H1 (cell line): ENCODE data around the gene PBXIP1. TPM values are rescaled to one million over a fixed set of nuclear protein-coding genes. Genes with fewer than 3 reads are reported as not detected.

Experiments used
- ASH2L ChIP-seq: fragments of 200-600, 300-600 bp; sonication (generic); IDR thresholded peaks from one replicate; pipeline ENCODE4 v1.7.1; 2017; ENCODE audit warnings: low read length
- BRCA1 ChIP-seq: IDR thresholded peaks from 2 replicates; pipeline ENCODE4 v1.6.1; 2012; ENCODE audit warnings: low read depth, low read length, improper control_type of control experiment
- CHD1 ChIP-seq: IDR thresholded peaks from 2 replicates; pipeline ENCODE4 v1.6.1; 2012; ENCODE audit warnings: low read depth, low read length, improper control_type of control experiment
- EGR1 ChIP-seq: IDR thresholded peaks from 2 replicates; pipeline ENCODE4 v1.6.1; 2011; ENCODE audit warnings: low read depth, low read length, borderline replicate concordance
- HDAC6 ChIP-seq: IDR thresholded peaks from one replicate; pipeline ENCODE4 v1.7.1; 2012; ENCODE audit warnings: low read depth, mild to moderate bottlenecking, inconsistent platforms, low read length, moderate library complexity
- JUND ChIP-seq: IDR thresholded peaks from 2 replicates; pipeline ENCODE4 v1.6.1; 2011; ENCODE audit warnings: mild to moderate bottlenecking, improper control_type of control experiment, low read length
- RNF2 ChIP-seq: fragments of 200-900, 300-1000 bp; sonication (generic); IDR thresholded peaks from 2 replicates; pipeline ENCODE4 v1.7.1; 2016; ENCODE audit warnings: borderline replicate concordance, low read depth, mild to moderate bottlenecking, antibody characterized with exemption, low read length; ENCODE audit not compliant: poor library complexity, severe bottlenecking; ENCODE audit errors: missing control alignments
- TCF12 ChIP-seq: IDR thresholded peaks from 2 replicates; pipeline ENCODE4 v1.6.1; 2011; ENCODE audit warnings: low read depth, mild to moderate bottlenecking, low read length
- YY1 ChIP-seq: IDR thresholded peaks from 2 replicates; pipeline ENCODE4 v1.6.1; 2011; ENCODE audit warnings: low read depth, mild to moderate bottlenecking, low read length
- ZNF274 ChIP-seq: IDR thresholded peaks from 2 replicates; pipeline ENCODE4 v1.7.0; 2012; ENCODE audit warnings: low read length, borderline replicate concordance; ENCODE audit errors: extremely low read depth
- polyA plus RNA-seq, 7 experiments: library from polyadenylated mRNA; depleted of rRNA in 3 of 7; stranded (reverse) in 5 of 7; unstranded in 2 of 7; fragments of >200 nt in 5 of 7; fragments of 200-250 nt in 2 of 7; gene quantifications; 1 replicate in 5 of 7; 2 replicates in 1 of 7; 4 replicates in 1 of 7; pipeline versions ENCODE4 v1.2.1 to v1.2.3, GENCODE V29; 2011 to 2013; ENCODE audit warnings: missing spikeins in 2 of 7, mixed read lengths in 2 of 7
- total RNA-seq: library from RNA; stranded (reverse); fragmentation: NEBNext Ultra II Directional; extraction: Animal tissue kit (Norgen Biotek cat#: 25700); gene quantifications from 2 replicates; pipeline ENCODE4 v1.2.1, GENCODE V29; 2021
- TF ChIP-seq, protein P1 (sequence below): fragments of 300-600 bp; sonication (generic); IDR thresholded peaks from 2 replicates; pipeline ENCODE4 v1.7.1; 2012; ENCODE audit warnings: low read length, moderate library complexity, mild to moderate bottlenecking, inconsistent platforms; ENCODE audit not compliant: insufficient replicate concordance

PBXIP1 gene
- total and polyA plus RNA-seq, 2 of the 8 experiments (the other 6 are each of a cell fraction or from before 2014, with no cell fraction given): 12.0 to 19.8 TPM

DNA sequence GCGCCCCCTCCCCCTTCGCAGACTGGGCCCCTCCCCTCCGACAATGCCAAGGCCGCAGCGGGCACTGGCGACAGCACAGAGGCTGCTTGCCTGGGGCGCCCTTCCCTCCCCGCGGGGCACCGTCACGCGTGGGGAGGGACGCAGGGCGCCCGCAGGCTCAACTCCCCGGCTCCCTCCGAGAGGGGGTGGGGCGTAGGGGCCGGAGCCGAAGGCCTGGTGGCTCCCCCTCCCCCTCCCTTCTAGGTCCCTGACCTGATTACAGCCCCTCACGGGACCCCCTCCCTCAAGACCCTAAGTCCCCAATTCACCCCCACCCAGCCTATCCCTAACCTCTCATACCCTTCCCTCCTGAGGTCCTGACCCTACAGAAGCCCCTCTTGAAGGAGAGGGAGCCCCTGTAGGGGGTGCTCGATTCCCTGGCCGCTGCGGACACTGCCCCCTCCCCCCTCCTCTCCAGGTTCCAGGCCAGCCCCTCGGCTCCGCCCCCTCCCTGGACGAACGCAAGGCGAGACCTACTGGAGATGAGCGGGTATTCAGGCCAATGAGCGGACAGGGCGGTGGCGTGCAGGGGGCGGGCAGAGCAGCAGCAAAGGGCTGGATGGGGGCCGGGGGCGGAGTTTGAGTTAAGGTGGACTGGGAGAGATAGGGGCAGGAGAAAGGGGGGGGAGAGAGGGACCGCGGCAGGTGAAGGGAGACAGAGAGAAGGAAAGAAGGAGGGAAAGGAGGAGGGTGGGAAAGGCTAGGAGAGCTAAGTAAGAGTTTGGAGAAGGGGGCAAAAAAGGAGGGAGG is 46.0 kb upstream of the PBXIP1 start (continued):
- peak; percentile 21 for TF ChIP-seq EGR1
- no peak for TF ChIP-seq ZNF274
- TF ChIP-seq HDAC6: no peak
- TF ChIP-seq, protein P1, sequence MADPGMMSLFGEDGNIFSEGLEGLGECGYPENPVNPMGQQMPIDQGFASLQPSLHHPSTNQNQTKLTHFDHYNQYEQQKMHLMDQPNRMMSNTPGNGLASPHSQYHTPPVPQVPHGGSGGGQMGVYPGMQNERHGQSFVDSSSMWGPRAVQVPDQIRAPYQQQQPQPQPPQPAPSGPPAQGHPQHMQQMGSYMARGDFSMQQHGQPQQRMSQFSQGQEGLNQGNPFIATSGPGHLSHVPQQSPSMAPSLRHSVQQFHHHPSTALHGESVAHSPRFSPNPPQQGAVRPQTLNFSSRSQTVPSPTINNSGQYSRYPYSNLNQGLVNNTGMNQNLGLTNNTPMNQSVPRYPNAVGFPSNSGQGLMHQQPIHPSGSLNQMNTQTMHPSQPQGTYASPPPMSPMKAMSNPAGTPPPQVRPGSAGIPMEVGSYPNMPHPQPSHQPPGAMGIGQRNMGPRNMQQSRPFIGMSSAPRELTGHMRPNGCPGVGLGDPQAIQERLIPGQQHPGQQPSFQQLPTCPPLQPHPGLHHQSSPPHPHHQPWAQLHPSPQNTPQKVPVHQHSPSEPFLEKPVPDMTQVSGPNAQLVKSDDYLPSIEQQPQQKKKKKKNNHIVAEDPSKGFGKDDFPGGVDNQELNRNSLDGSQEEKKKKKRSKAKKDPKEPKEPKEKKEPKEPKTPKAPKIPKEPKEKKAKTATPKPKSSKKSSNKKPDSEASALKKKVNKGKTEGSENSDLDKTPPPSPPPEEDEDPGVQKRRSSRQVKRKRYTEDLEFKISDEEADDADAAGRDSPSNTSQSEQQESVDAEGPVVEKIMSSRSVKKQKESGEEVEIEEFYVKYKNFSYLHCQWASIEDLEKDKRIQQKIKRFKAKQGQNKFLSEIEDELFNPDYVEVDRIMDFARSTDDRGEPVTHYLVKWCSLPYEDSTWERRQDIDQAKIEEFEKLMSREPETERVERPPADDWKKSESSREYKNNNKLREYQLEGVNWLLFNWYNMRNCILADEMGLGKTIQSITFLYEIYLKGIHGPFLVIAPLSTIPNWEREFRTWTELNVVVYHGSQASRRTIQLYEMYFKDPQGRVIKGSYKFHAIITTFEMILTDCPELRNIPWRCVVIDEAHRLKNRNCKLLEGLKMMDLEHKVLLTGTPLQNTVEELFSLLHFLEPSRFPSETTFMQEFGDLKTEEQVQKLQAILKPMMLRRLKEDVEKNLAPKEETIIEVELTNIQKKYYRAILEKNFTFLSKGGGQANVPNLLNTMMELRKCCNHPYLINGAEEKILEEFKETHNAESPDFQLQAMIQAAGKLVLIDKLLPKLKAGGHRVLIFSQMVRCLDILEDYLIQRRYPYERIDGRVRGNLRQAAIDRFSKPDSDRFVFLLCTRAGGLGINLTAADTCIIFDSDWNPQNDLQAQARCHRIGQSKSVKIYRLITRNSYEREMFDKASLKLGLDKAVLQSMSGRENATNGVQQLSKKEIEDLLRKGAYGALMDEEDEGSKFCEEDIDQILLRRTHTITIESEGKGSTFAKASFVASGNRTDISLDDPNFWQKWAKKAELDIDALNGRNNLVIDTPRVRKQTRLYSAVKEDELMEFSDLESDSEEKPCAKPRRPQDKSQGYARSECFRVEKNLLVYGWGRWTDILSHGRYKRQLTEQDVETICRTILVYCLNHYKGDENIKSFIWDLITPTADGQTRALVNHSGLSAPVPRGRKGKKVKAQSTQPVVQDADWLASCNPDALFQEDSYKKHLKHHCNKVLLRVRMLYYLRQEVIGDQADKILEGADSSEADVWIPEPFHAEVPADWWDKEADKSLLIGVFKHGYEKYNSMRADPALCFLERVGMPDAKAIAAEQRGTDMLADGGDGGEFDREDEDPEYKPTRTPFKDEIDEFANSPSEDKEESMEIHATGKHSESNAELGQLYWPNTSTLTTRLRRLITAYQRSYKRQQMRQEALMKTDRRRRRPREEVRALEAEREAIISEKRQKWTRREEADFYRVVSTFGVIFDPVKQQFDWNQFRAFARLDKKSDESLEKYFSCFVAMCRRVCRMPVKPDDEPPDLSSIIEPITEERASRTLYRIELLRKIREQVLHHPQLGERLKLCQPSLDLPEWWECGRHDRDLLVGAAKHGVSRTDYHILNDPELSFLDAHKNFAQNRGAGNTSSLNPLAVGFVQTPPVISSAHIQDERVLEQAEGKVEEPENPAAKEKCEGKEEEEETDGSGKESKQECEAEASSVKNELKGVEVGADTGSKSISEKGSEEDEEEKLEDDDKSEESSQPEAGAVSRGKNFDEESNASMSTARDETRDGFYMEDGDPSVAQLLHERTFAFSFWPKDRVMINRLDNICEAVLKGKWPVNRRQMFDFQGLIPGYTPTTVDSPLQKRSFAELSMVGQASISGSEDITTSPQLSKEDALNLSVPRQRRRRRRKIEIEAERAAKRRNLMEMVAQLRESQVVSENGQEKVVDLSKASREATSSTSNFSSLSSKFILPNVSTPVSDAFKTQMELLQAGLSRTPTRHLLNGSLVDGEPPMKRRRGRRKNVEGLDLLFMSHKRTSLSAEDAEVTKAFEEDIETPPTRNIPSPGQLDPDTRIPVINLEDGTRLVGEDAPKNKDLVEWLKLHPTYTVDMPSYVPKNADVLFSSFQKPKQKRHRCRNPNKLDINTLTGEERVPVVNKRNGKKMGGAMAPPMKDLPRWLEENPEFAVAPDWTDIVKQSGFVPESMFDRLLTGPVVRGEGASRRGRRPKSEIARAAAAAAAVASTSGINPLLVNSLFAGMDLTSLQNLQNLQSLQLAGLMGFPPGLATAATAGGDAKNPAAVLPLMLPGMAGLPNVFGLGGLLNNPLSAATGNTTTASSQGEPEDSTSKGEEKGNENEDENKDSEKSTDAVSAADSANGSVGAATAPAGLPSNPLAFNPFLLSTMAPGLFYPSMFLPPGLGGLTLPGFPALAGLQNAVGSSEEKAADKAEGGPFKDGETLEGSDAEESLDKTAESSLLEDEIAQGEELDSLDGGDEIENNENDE: no peak
- TF ChIP-seq RNF2: no peak
- no peak for TF ChIP-seq JUND
- no peak for TF ChIP-seq BRCA1
- no peak for TF ChIP-seq YY1
- no peak for TF ChIP-seq TCF12
- TF ChIP-seq CHD1: no peak
- no peak for TF ChIP-seq ASH2L
